ENCODE data around the gene RAPGEF2. TPM values are rescaled to one million over a fixed set of nuclear protein-coding genes. Genes with fewer than 3 reads are reported as not detected.
A peak's percentile ranks its signal among the peaks of the same experiment; 100 is the strongest.

Gene RAPGEF2
- polyA plus RNA-seq, 1 donor (not counting 4 experiments of a cell fraction or from before 2014, with no cell fraction given), result 23.8 TPM

- no peak for TF ChIP-seq CTCF (optimal IDR thresholded peaks at IDR 0.05 in 1 of 3, IDR thresholded peaks at IDR 0.05 in 1 of 3, conservative IDR thresholded peaks at IDR 0.05 in 1 of 3; ENCODE audit: extremely low read depth in 1 of 3, insufficient read depth in 2 of 3, low read length in 3 of 3)
- no peak for TF ChIP-seq EZH2 (IDR thresholded peaks at IDR 0.05; ENCODE audit: low read length)
- Histone ChIP-seq H3K9ac (ENCODE audit: control insufficient read depth, extremely low read depth, insufficient read depth, low read length) (no peak overlapping the region), H3K36me3 (ENCODE audit: control insufficient read depth in 2 of 2, extremely low read depth in 1 of 2, insufficient read depth in 2 of 2, low read length in 2 of 2) (no peaks in the 10 kb centered on the region), H3K79me2 (ENCODE audit: control insufficient read depth, insufficient read depth, low read length) (no peaks in the 10 kb centered on the region), H3K4me1 (ENCODE audit: control insufficient read depth, extremely low read depth, insufficient read depth, low read length) (peaks cover 10% of the 10 kb centered on the region), H2AFZ (ENCODE audit: control insufficient read depth, low read length) (peak overlapping the region; percentile 67), H4K20me1 (ENCODE audit: control insufficient read depth, extremely low read depth, insufficient read depth, low read length) (no peaks in the 10 kb centered on the region), H3K27me3 (ENCODE audit: control insufficient read depth, extremely low read depth, insufficient read depth, low read length) (no peaks in the 10 kb centered on the region), H3K9me3 (ENCODE audit: control insufficient read depth, low read depth, low read length) (no peaks in the 10 kb centered on the region), H3K9me1 (ENCODE audit: control insufficient read depth, extremely low read depth, insufficient read depth, low read length) (no peaks in the 10 kb centered on the region), H3K4me3 (ENCODE audit: control insufficient read depth in 2 of 3, extremely low read depth in 1 of 3, insufficient read depth in 2 of 3, low read depth in 1 of 3, low read length in 3 of 3) (no peak overlapping the region), H3K4me2 (ENCODE audit: control insufficient read depth, extremely low read depth, insufficient read depth, low read depth, low read length) (peak overlapping the region; percentile 71), H3K27ac (ENCODE audit: control insufficient read depth, insufficient read depth, low read length) (peak overlapping the region; percentile 63)
- DNase-seq (ENCODE audit: low read depth, low spot score) (peak; percentile 95), FAIRE-seq (peak; percentile 99)
- dilution Hi-C loops (cut with MboI; ENCODE audit: extremely low pct_ligation_motif_present, low sequenced_read_pairs), result no loop called here
Observed at GRCh38 chr4:159390648-159391047, 287.8 kb downstream of the RAPGEF2 start.

GRCh38 chr4:159395693-159396092 is 292.8 kb downstream of the RAPGEF2 start:
- FAIRE-seq (no peak), DNase-seq (ENCODE audit: low read depth, low spot score) (no peak)
- Histone ChIP-seq H4K20me1 (ENCODE audit: control insufficient read depth, extremely low read depth, insufficient read depth, low read length) (no peaks in the 10 kb centered on the region), H3K36me3 (ENCODE audit: control insufficient read depth in 2 of 2, extremely low read depth in 1 of 2, insufficient read depth in 2 of 2, low read length in 2 of 2) (no peaks in the 10 kb centered on the region), H3K9me1 (ENCODE audit: control insufficient read depth, extremely low read depth, insufficient read depth, low read length) (no peaks in the 10 kb centered on the region), H3K4me1 (ENCODE audit: control insufficient read depth, extremely low read depth, insufficient read depth, low read length) (peaks cover 14% of the 10 kb centered on the region), H3K4me3 (ENCODE audit: control insufficient read depth in 2 of 3, extremely low read depth in 1 of 3, insufficient read depth in 2 of 3, low read depth in 1 of 3, low read length in 3 of 3) (no peak overlapping the region), H3K79me2 (ENCODE audit: control insufficient read depth, insufficient read depth, low read length) (no peaks in the 10 kb centered on the region), H3K4me2 (ENCODE audit: control insufficient read depth, extremely low read depth, insufficient read depth, low read depth, low read length) (no peak overlapping the region), H3K9ac (ENCODE audit: control insufficient read depth, extremely low read depth, insufficient read depth, low read length) (no peak overlapping the region), H2AFZ (ENCODE audit: control insufficient read depth, low read length) (no peak overlapping the region), H3K9me3 (ENCODE audit: control insufficient read depth, low read depth, low read length) (no peaks in the 10 kb centered on the region), H3K27ac (ENCODE audit: control insufficient read depth, insufficient read depth, low read length) (no peak overlapping the region), H3K27me3 (ENCODE audit: control insufficient read depth, extremely low read depth, insufficient read depth, low read length) (no peaks in the 10 kb centered on the region)
- no peak for TF ChIP-seq CTCF (optimal IDR thresholded peaks at IDR 0.05 in 1 of 3, IDR thresholded peaks at IDR 0.05 in 1 of 3, conservative IDR thresholded peaks at IDR 0.05 in 1 of 3; ENCODE audit: extremely low read depth in 1 of 3, insufficient read depth in 2 of 3, low read length in 3 of 3)
- dilution Hi-C loops (cut with MboI; ENCODE audit: extremely low pct_ligation_motif_present, low sequenced_read_pairs), result no loop called here

Measured in keratinocyte (primary cell).